Retinal pigment epithelial cell (primary cell): Measurements from ENCODE around the gene PTPRN2.

ENCODE experiments used
- DNase-seq: peaks from one replicate; pipeline ENCODE4 v3.0.0-alpha.2; 2010; ENCODE audit warnings: low read depth
- H3K4me3 ChIP-seq: 2 replicates; pipeline ENCODE4 v1.5.1; 2011; ENCODE audit warnings: mild to moderate bottlenecking, low read length, control low read depth, moderate library complexity
- TF ChIP-seq, protein P1 (sequence below): conservative IDR thresholded peaks from 2 replicates; pipeline ENCODE4 v1.5.1; 2011; ENCODE audit warnings: low read depth, low read length, control low read depth, inconsistent platforms

PTPRN2 gene

GRCh38 chr7:158450476-158451124, 137.0 kb downstream of the PTPRN2 start:
- no peak for DNase-seq
- TF ChIP-seq, protein P1, sequence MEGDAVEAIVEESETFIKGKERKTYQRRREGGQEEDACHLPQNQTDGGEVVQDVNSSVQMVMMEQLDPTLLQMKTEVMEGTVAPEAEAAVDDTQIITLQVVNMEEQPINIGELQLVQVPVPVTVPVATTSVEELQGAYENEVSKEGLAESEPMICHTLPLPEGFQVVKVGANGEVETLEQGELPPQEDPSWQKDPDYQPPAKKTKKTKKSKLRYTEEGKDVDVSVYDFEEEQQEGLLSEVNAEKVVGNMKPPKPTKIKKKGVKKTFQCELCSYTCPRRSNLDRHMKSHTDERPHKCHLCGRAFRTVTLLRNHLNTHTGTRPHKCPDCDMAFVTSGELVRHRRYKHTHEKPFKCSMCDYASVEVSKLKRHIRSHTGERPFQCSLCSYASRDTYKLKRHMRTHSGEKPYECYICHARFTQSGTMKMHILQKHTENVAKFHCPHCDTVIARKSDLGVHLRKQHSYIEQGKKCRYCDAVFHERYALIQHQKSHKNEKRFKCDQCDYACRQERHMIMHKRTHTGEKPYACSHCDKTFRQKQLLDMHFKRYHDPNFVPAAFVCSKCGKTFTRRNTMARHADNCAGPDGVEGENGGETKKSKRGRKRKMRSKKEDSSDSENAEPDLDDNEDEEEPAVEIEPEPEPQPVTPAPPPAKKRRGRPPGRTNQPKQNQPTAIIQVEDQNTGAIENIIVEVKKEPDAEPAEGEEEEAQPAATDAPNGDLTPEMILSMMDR: no peak
- no peak overlapping the region for H3K4me3 ChIP-seq

GRCh38 chr7:158449942-158450341, 137.7 kb downstream of the PTPRN2 start:
- no peak overlapping the region for H3K4me3 ChIP-seq
- DNase-seq: no peak
- TF ChIP-seq, protein P1: no peak

GRCh38 chr7:158449266-158449665, 138.4 kb downstream of the PTPRN2 start:
- no peak overlapping the region for H3K4me3 ChIP-seq
- DNase-seq: no peak
- TF ChIP-seq, protein P1: no peak

DNA sequence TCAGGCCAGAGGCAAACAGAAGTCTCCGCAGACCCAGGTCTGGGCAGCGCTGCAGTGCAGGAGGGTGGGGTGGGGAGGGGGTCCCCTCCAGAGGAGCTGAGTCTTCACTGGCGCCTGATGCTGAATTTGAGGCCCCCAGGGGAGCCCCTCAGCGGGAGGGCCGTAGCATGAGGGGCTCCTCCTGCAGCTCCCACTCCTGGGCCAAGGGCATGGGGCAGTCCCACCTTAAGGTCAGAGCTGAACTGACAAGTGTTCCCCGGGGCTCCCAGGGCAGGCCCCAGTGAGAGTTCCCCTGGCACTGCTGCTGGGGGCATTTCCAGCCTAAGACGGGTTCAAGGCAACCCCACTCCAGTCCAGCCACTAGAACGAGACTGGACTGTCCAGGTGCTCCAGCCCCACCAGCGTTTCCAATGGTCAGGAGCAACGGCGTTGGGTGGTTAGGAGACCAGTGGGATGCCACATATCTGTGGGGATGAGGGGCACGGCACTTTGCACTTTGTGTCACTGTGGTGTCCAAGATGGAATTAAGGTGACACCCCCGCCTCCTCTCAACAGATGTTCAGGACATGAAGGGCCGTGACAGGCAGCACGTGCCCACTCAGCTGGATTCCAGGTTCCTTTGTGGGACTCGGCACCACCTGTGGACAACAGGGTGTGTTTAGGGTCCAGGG, 139.1 kb downstream of the PTPRN2 start:
- TF ChIP-seq, protein P1: no peak
- H3K4me3 ChIP-seq: no peak overlapping the region
- DNase-seq: no peak

- DNase-seq: no peak
- TF ChIP-seq, protein P1: no peak
- H3K4me3 ChIP-seq: no peak overlapping the region
Observed at GRCh38 chr7:158447506-158448171, 140.0 kb downstream of the PTPRN2 start.

DNA sequence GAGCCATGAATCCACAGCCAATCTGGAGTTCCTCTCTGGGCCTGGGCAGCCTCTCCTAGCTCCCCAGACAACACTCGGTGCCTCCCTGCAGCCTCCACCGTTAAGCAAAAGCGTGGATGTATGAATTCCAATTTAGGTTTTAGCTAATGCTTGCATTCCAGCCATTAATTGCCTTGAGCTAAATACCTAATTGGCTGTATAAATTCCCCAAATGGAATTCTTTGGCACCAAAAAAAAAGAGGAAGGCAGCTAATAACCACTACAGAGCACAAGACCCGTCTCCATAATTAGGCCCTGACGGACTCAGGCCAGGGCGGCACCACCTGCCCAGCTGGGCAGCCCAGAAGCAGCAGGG, 140.5 kb downstream of the PTPRN2 start:
- H3K4me3 ChIP-seq: no peak overlapping the region
- no peak for DNase-seq
- TF ChIP-seq, protein P1: no peak
